Fibroblast of villous mesenchyme (primary cell): Measurements from ENCODE around the gene CADM1. TPM values are rescaled to one million over a fixed set of nuclear protein-coding genes. Genes with fewer than 3 reads are reported as not detected.

Source experiments
- DNase-seq: peaks from one replicate; pipeline ENCODE4 v3.0.0-alpha.2; 2010; ENCODE audit warnings: low read depth
- H3K4me3 ChIP-seq: 2 replicates; pipeline ENCODE4 v1.5.1; 2011; ENCODE audit warnings: low read depth, mild to moderate bottlenecking, low read length
- total RNA-seq: library from RNA; depleted of rRNA; stranded (reverse); fragments of >200 nt; gene quantifications from 2 replicates; pipeline ENCODE4 v1.2.3, GENCODE V29; 2012
- TF ChIP-seq, protein P1 (sequence below): IDR thresholded peaks from 2 replicates; pipeline ENCODE4 v1.5.1; 2012; ENCODE audit warnings: low read depth, mild to moderate bottlenecking, low read length; ENCODE audit not compliant: insufficient read depth

The CADM1 gene
- total RNA-seq, 1 donor = 9.1 TPM

DNA sequence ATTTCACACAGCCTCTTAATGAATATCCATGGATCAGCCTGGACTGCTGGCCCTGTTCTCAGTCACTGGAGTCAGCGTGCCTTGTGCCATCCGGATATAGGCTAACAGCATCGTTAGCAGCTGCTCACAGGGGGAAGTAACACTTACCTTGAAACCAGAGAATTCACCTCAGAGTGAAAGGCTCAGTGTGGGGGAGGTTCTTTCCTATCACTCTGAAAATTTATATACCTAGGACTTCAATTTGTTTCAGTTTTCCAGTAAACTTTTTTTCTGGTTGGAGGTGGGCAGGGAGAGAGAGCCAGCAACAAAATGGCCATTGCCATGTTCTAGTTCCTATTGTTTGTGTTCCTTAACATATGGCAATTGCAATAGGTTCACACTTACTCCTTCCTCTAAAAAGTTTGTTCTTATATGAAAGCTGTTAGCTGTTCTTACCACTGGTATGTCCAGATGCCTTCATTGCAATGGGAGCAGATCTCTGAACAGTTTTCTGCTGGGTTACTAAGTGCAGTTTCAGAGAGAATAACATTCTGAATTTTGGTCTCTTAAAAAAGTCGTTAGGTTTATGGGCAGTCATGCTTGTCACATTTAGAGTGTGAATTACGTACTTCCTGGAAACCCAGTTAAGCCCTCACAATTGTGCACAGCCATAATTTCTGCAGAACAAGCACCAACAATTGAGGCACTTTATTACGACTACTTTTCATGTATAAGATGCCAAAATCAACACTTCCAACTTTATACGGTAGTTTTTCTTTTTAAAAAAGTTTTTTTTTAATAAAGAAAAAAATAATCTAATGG is 247.6 kb downstream of the CADM1 start:
- no peak overlapping the region for H3K4me3 ChIP-seq
- TF ChIP-seq, protein P1, sequence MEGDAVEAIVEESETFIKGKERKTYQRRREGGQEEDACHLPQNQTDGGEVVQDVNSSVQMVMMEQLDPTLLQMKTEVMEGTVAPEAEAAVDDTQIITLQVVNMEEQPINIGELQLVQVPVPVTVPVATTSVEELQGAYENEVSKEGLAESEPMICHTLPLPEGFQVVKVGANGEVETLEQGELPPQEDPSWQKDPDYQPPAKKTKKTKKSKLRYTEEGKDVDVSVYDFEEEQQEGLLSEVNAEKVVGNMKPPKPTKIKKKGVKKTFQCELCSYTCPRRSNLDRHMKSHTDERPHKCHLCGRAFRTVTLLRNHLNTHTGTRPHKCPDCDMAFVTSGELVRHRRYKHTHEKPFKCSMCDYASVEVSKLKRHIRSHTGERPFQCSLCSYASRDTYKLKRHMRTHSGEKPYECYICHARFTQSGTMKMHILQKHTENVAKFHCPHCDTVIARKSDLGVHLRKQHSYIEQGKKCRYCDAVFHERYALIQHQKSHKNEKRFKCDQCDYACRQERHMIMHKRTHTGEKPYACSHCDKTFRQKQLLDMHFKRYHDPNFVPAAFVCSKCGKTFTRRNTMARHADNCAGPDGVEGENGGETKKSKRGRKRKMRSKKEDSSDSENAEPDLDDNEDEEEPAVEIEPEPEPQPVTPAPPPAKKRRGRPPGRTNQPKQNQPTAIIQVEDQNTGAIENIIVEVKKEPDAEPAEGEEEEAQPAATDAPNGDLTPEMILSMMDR = no peak
- no peak for DNase-seq

DNA sequence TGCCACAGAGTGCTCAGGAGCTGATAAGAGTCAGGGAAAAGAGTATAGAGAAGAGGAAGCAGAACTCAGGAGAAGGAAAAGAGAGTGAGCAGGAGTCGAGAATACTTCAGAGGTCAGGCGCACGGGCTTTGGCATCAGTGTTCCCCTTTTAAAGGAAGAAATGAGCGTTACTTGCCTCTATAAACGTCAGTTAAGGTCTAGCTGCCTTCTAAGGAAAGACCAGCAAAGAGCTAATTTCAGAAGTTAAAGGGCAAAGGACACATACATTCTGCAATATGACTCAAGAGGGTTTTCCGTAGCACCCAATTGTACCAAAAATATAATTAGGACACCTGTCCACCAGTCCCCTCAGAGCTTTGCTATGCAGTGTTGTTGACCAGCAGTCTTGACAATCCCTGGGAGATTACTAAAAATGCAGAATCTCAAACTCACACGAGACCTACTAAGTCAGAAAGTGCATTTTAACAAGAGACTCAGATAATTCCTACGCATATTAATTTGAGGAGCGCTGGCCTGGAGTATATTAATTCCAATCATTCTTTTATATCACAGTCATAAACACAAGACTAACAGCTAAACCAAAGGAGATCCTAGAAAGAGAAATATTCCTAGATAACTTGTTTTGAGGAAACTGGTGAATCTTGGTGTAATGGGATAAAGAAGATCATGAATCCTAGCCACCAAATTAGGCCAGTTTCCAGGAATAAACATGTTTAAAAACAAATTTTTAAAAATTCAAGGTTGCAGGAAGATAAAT is 249.0 kb downstream of the CADM1 start:
- TF ChIP-seq, protein P1 = no peak
- no peak for DNase-seq

DNA sequence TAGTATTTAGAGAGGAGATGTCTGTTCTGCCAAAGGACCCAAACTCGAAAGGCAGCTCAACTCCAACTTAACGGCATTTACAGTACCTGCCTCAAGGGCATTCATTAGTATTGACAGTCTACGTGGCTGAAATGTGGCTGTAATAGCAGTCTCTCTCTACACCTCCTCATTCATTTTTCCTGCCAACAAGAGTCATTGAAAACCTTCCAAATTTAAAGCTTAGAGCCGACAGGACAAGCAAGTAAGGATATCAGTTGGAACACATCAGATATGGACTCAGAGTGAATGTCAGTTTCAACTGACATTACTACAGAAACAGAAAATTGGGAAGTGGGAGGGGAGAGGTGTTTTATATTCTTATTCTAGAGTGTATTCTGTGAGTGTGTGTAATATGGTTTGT is 253.1 kb downstream of the CADM1 start:
- TF ChIP-seq, protein P1 = no peak
- H3K4me3 ChIP-seq = no peak overlapping the region
- no peak for DNase-seq

More for the DNA sequence above, 249.0 kb downstream of the CADM1 start:
- no peak overlapping the region for H3K4me3 ChIP-seq

GRCh38 chr11:115249061-115249578 is 255.1 kb downstream of the CADM1 start:
- DNase-seq = no peak
- TF ChIP-seq, protein P1 = no peak
- no peak overlapping the region for H3K4me3 ChIP-seq

DNA sequence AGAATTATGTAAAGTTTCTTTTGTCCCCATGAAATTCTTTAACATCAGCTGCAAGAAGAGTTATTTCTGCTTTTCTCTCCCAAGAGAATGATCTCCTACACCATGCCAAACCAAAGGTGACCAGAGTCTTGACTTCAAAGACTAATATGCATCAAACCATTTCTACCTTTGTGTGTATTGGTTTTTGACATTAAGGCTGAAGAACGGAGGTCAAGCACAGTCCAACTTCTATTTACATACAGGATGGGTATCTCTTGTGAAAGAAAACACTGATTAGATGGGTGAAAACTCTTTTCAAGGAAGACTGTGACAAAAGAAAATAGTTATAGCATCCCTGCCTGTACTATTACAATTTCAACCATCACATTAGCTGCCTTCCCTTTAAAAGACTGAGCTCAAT is 256.3 kb downstream of the CADM1 start:
- DNase-seq = no peak
- H3K4me3 ChIP-seq = no peak overlapping the region
- TF ChIP-seq, protein P1 = no peak

DNA sequence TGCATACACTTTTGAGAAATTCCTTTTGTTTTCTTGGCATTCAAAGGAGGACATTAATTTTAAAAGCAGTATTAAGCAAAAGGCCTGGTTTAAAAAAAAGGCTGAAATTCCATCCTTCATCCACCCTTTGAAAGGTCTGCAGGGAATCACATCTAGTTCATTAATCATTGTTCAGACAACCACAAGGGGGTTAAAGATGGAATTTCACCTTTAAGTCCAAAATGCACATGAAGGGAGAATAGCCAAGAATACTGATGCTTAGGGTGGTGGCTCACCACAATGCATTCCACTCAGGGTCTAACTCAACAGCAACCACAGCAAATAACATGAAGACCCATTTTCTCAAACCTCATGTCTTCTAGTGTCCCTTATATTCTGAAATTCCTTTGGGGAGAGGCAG is 256.9 kb downstream of the CADM1 start:
- TF ChIP-seq, protein P1 = no peak
- H3K4me3 ChIP-seq = no peak overlapping the region
- DNase-seq = no peak
